B cell (primary cell): ENCODE results near the gene DSTYK. TPM values are rescaled to one million over a fixed set of nuclear protein-coding genes. Genes with fewer than 3 reads are reported as not detected.

Experiments used
- ATAC-seq: fragments of 200-7000 bp; cut with Tn5 transposase; one replicate; pipeline ENCODE4 v1.10.0; 2021; ENCODE audit warnings: low read depth, mild to moderate bottlenecking, moderate number of reproducible peaks, moderate library complexity
- CTCF ChIA-PET: fragments of 350-600 bp; sonication (Branson Sonifier 250); formaldehyde crosslinking; loops from one replicate; lab custom pipeline; 2021; ENCODE audit warnings: antibody characterized with exemption, inconsistent platforms; lab: Charles Lee
- POLR2A ChIA-PET: fragments of 350-600 bp; sonication (Branson Sonifier 250); formaldehyde crosslinking; loops from one replicate; lab custom pipeline; 2021; ENCODE audit warnings: antibody characterized with exemption; lab: Charles Lee
- DNase-seq: peaks from one replicate; pipeline ENCODE4 v3.0.0; 2013
- H2AFZ ChIP-seq: 2 replicates; pipeline ENCODE4 v1.6.1; 2012; ENCODE audit warnings: mild to moderate bottlenecking, low read depth, low read length; ENCODE audit not compliant: insufficient read depth, poor library complexity, severe bottlenecking
- H3K27ac ChIP-seq, 2 donors: 1 replicate in 1 of 2; 2 replicates in 1 of 2; pipeline ENCODE4 v1.5.1; 2012 to 2013; ENCODE audit warnings: low read length in 2 of 2, mild to moderate bottlenecking in 2 of 2, moderate library complexity in 1 of 2
- H3K27me3 ChIP-seq, 4 experiments: fragments of 200-600 bp in 1 of 4; sonication (generic) in 1 of 4; replicated peaks in 1 of 4; 1 replicate in 2 of 4; 2 replicates in 2 of 4; pipeline versions ENCODE4 v1.6.1 to v1.7.0; 2013 to 2016; ENCODE audit warnings: low read length in 3 of 4, mild to moderate bottlenecking in 2 of 4, mixed read lengths in 1 of 4, moderate library complexity in 1 of 4; ENCODE audit not compliant: insufficient read depth in 4 of 4, control insufficient read depth in 3 of 4; ENCODE audit errors: control extremely low read depth in 1 of 4
- H3K36me3 ChIP-seq, 2 experiments: replicated peaks in 1 of 2; 1 replicate in 1 of 2; 2 replicates in 1 of 2; pipeline versions ENCODE4 v1.6.1 to v1.7.1; 2013; ENCODE audit warnings: low read length in 1 of 2; ENCODE audit not compliant: insufficient read depth in 2 of 2, control insufficient read depth in 1 of 2; ENCODE audit errors: control extremely low read depth in 1 of 2, extremely low read depth in 1 of 2
- H3K4me1 ChIP-seq, 2 donors: fragments of 200-600 bp in 1 of 2; sonication (generic) in 1 of 2; 1 replicate in 1 of 2; 2 replicates in 1 of 2; pipeline versions ENCODE4 v1.5.1 to v1.6.1; 2013 to 2017; ENCODE audit warnings: low read length in 2 of 2; ENCODE audit not compliant: control insufficient read depth in 2 of 2, insufficient read depth in 2 of 2
- H3K4me2 ChIP-seq: replicated peaks from 2 replicates; pipeline ENCODE3; 2012; ENCODE audit warnings: mild to moderate bottlenecking, low read depth, low read length; ENCODE audit not compliant: poor library complexity, severe bottlenecking
- H3K4me3 ChIP-seq, 5 experiments: fragments of 200-600 bp in 1 of 5; sonication (generic) in 1 of 5; 1 replicate in 3 of 5; 2 replicates in 2 of 5; pipeline versions ENCODE4 v1.5.1 to v1.7.0; 2011 to 2016; ENCODE audit warnings: low read length in 4 of 5, mild to moderate bottlenecking in 4 of 5, low read depth in 2 of 5, control low read depth in 1 of 5, moderate library complexity in 1 of 5; ENCODE audit not compliant: insufficient read depth in 1 of 5; ENCODE audit errors: control extremely low read depth in 1 of 5, extremely low read depth in 1 of 5
- H3K79me2 ChIP-seq: fragments of 200-600 bp; sonication (generic); one replicate; pipeline ENCODE4 v1.6.0; 2016; ENCODE audit warnings: low read length; ENCODE audit not compliant: control insufficient read depth, insufficient read depth
- H3K9ac ChIP-seq: fragments of 200-600 bp; sonication (generic); 2 replicates; pipeline ENCODE4 v1.6.1; 2017; ENCODE audit warnings: mild to moderate bottlenecking, low read length, moderate library complexity
- H3K9me3 ChIP-seq, 3 donors: one replicate each; pipeline versions ENCODE4 v1.6.1 to v1.7.1; 2013; ENCODE audit warnings: low read length in 2 of 3; ENCODE audit not compliant: control insufficient read depth in 2 of 3, insufficient read depth in 1 of 3; ENCODE audit errors: control extremely low read depth in 1 of 3
- H4K20me1 ChIP-seq: 2 replicates; pipeline ENCODE4 v1.6.0; 2012; ENCODE audit warnings: mild to moderate bottlenecking, low read length; ENCODE audit not compliant: insufficient read depth, control insufficient read depth, poor library complexity, severe bottlenecking
- H3K27ac Mint-ChIP-seq: one replicate; pipeline ENCODE4 v1.8.0; 2021; ENCODE audit warnings: mixed read lengths
- H3K27me3 Mint-ChIP-seq: one replicate; pipeline ENCODE4 v1.8.0; 2021; ENCODE audit warnings: mixed read lengths
- H3K4me1 Mint-ChIP-seq: one replicate; pipeline ENCODE4 v1.8.0; 2021; ENCODE audit warnings: mixed read lengths
- H3K4me3 Mint-ChIP-seq: one replicate; pipeline ENCODE4 v1.8.0; 2021; ENCODE audit warnings: mixed read lengths
- H3K9me3 Mint-ChIP-seq: one replicate; pipeline ENCODE4 v1.8.0; 2022; ENCODE audit warnings: mixed read lengths; ENCODE audit not compliant: insufficient read depth
- CTCF ChIP-seq: fragments of 200-600 bp; IDR thresholded peaks from one replicate; pipeline ENCODE4 v1.8.0; 2022; ENCODE audit warnings: antibody characterized with exemption, mild to moderate bottlenecking
- EZH2 ChIP-seq: IDR thresholded peaks from 2 replicates; pipeline ENCODE4 v1.6.1; 2012; ENCODE audit warnings: borderline replicate concordance, low read depth, mild to moderate bottlenecking, moderate library complexity, low read length; ENCODE audit not compliant: insufficient read depth, poor library complexity, severe bottlenecking
- WGBS: methylation state at CpG from one replicate; pipeline ENCODE4 v1.1.5; 2013; ENCODE audit warnings: missing lambda C conversion rate; ENCODE audit not compliant: insufficient coverage; 5-methylcytosine and 5-hydroxymethylcytosine counted together
- intact Hi-C: fragments of 100-400 bp; cut with micrococcal nuclease; formaldehyde crosslinking; loops from one replicate; pipeline ENCODE4 v1.10.0; 2022
- polyA plus RNA-seq: library from polyadenylated mRNA; depleted of rRNA; stranded (reverse); fragments of >200 nt; gene quantifications from 2 replicates; pipeline ENCODE4 v1.2.3, GENCODE V29; 2012
- total RNA-seq, 2 donors: library from RNA; stranded (reverse); fragments of 120-200 nt in 1 of 2; gene quantifications; 1 replicate in 1 of 2; 2 replicates in 1 of 2; pipeline versions ENCODE4 v1.2.3 to v1.2.4, GENCODE V29; 2013 to 2022

Gene DSTYK
- total and polyA plus RNA-seq, 2 donors (not counting 1 experiment from before 2014, with no cell fraction given) = 3.6 to 15.7 TPM

DNA sequence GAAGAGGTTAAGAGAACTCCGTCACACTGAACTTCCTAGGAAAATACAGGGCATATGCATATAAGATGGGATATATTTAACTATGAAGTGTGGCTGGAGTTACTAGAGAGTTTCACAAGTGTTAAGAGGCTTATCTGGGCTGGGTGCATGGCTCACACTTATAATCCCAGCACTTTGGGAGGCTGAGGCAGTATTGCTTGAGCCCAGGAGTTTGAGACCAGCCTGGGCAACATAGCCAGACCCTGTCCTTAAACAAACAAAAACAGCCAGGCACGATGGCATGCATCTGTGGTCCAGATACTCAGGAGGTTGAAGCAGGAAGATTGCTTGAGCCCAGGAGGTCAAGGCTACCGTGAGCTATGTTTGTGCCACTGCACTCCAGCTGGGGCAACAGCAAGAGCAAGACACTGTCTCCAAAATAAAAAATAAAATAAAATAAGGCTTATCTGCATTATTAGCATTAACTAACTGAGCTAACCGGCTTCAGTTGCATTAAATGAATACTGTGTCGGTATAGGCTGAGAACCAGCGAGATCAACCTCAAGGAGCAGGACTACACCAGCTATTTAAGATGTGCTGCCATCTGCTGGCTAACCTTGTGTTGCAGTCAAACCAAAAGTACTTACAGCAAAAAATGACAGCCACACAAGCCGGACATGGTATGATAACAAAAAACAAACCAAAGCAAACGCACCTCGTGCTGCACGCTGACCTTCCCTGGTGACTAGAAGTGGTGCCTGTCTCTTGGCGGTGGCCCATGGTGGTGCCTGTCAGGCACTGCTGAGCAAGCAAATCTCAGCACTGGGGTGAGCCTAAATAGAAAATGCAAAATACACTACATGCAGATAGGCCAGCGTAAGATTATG lies 70.0 kb downstream of the DSTYK start:
- Histone ChIP-seq H4K20me1 (no peaks in the 10 kb centered on the region), H3K27ac (no peak overlapping the region), H3K9me3 (no peaks in the 10 kb centered on the region), H3K79me2 (no peaks in the 10 kb centered on the region), H3K9ac (no peak overlapping the region), H2AFZ (peak overlapping the region; percentile 38), H3K4me2 (peak overlapping the region; percentile 53), H3K36me3 (peaks cover 0 to 3% of the 10 kb centered on the region in 2 experiments), H3K27me3 (no peaks in the 10 kb centered on the region), H3K4me1 (peaks cover 15 to 23% of the 10 kb centered on the region in 2 donors), H3K4me3 (no peak overlapping the region)
- Mint-ChIP-seq H3K27me3 (no peaks in the 10 kb centered on the region), H3K9me3 (no peaks in the 10 kb centered on the region), H3K27ac (no peak overlapping the region), H3K4me3 (peak overlapping the region; percentile 50), H3K4me1 (peaks cover 28% of the 10 kb centered on the region)
- ATAC-seq = peak; percentile 85
- ChIA-PET POLR2A (interaction anchor here (1.0 to 1.4 kb wide), 2 partner anchors 13 to 19 kb away, joined by 5 to 12 read pairs; partner anchors contain the start of gene RBBP5), CTCF (interaction anchor here (0.7 to 7.0 kb wide), 38 partner anchors 8 to 518 kb away, joined by 3 to 86 read pairs (median 4); partner anchors contain the start of gene RBBP5)
- TF ChIP-seq EZH2 (no peak), CTCF (peak; percentile 85)
- peak; percentile 85 for DNase-seq
- 15% methylated on average over 8 of the region's 12 CpGs for WGBS
- intact Hi-C loops = loop anchor here (1.0 kb wide), 2 partner anchors 19 to 115 kb away; no protein-coding TSS in a partner anchor

- no peak for DNase-seq
- ChIA-PET POLR2A (no interaction called here), CTCF (interaction anchor here (1.0 to 7.0 kb wide), 7 partner anchors 17 to 223 kb away, joined by 3 to 86 read pairs (median 6); partner anchors contain the start of gene RBBP5)
- H3K4me1 ChIP-seq = peaks cover 15 to 23% of the 10 kb centered on the region in 2 donors
- H2AFZ ChIP-seq = no peak overlapping the region
- Mint-ChIP-seq H3K4me1 (peaks cover 28% of the 10 kb centered on the region), H3K27ac (no peak overlapping the region), H3K4me3 (no peak overlapping the region), H3K27me3 (no peaks in the 10 kb centered on the region), H3K9me3 (no peaks in the 10 kb centered on the region)
- no peaks in the 10 kb centered on the region for H3K79me2 ChIP-seq
- TF ChIP-seq CTCF (no peak), EZH2 (no peak)
- no peaks in the 10 kb centered on the region for H4K20me1 ChIP-seq
- intact Hi-C loops = no loop called here
- no peak overlapping the region for H3K27ac ChIP-seq
- no peaks in the 10 kb centered on the region for H3K9me3 ChIP-seq
- H3K27me3 ChIP-seq = no peaks in the 10 kb centered on the region
- H3K36me3 ChIP-seq = no peaks in the 10 kb centered on the region
- no peak for ATAC-seq
- H3K4me2 ChIP-seq = no peak overlapping the region
- no peak overlapping the region for H3K4me3 ChIP-seq
- 100% methylated on average over 3 of the region's 4 CpGs for WGBS
- no peak overlapping the region for H3K9ac ChIP-seq
Observed at GRCh38 chr1:205140113-205140512, 71.4 kb downstream of the DSTYK start.
